GM18520 (cell line): ENCODE data around the gene CSTB.
A peak's percentile ranks its signal among the peaks of the same experiment; 100 is the strongest.

Experiments
- ATAC-seq: cut with Tn5 transposase; IDR thresholded peaks from one replicate; pipeline ENCODE4 v1.9.1; 2021; ENCODE audit not compliant: unreplicated experiment

Gene CSTB

DNA sequence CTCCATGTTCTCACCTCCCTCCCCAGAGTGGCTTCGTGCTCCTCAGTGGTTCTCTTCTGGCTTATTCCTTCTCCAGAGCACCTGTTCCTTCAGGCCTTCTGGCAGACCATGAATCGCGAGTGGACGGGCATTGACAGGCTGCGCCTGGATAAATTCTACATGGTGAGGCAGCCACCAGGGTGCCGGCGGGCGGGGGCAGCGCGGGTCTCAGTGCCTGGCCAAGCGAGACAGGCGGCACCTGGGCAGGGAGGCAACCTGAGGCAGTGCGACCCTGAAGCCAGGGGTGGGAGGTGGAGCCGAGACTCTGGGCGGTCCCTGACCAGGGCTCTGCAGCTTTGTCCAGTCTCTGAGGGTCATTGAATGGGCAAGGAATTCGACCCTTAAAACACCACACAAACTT lies 17.1 kb upstream of the CSTB start:
- ATAC-seq: no peak

DNA sequence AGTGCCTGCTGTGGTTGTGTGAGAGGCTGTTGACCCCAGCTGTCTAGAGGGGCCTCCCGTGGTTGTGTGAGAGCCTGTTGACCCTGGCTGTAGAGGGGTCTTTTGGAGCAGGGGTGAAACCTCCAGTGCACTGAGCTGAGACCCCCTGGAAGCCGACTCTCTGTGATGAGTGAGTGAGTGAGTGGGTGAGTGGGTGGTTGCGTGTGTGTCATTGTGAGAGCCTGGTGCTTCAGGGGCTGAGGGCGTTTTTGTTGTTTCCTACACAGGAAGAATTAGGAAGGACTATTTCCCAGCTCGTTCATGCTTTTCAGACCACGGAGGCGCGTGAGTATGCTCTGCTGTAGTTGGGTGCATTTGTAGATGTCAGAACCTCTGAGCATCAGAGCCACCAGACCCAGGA lies 16.3 kb upstream of the CSTB start:
- no peak for ATAC-seq

DNA sequence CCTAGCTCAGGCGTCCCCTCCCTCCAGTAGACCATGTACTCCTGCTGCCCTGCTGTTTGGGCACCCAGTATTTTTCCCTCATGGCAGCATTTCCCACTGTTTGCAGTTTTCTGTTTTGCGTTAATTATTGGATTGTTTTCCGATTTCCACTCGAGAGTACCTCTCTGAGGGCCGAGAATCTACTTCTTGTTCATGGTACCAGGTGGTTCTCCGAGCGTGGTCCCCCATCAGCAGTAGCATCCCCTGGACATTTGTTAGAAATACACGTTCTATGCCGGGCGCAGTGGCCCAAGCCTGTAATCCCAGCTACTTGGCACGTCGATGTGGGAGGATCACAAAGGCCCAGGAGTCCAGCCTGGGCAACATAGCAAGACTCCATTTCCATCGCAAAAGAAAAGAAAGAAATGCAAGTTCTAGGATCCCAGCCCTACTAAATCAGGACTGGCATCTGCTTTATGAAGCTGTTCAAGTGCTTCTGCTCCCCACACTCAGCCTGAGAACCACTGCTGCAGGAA lies 14.0 kb upstream of the CSTB start:
- no peak for ATAC-seq

DNA sequence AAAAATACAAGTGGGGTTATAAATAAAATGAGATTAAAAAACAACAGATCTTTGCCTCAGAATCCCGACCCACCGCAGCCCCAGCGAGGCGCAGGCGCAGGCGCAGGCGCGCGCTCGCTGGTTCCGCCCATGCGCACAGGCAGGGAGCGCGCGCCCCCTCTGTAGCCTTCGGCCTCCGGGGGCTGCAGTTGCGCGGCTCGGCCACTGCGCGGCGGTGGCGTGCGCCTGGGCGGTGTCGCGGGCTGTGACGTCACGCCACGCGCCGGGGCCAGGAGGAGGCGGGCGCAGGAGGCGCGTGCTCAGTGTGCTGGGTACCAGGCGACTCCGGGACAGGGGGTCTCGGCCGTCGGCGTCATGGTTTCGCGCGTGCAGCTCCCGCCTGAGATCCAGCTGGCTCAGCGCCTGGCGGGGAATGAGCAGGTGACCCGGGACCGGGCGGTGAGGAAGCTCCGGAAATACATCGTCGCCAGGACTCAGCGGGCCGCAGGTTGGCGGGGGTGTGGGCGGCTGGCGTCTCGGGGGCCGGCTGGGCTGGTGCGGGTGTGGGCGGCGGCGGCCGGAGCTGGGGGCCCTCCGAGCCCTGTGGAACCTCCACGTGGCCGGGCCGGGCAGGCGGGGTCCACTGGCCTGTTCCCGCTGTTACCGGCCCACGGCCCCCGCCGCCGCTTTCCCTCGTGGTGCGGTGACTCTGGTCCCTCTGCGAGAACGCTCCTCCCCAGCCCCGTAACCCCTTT lies 13.3 kb upstream of the CSTB start, which contains the start of gene RRP1:
Gene RRP1, plus strand, starts transcription at position 302 of the 734 bp plus-strand sequence. Its CDS starts 53 bp downstream, at position 355.
- ATAC-seq: peak; percentile 92

- ATAC-seq: no peak
These were observed 10.8 kb upstream of the CSTB start for GRCh38 chr21:43786807-43787440.

- ATAC-seq: no peak
These were observed 10.2 kb upstream of the CSTB start for GRCh38 chr21:43786300-43786806.

- ATAC-seq: no peak
These were observed 9.0 kb upstream of the CSTB start for GRCh38 chr21:43785134-43785533.

GRCh38 chr21:43783098-43783700 lies 7.1 kb upstream of the CSTB start:
- ATAC-seq: no peak

- no peak for ATAC-seq
These were observed 6.5 kb upstream of the CSTB start for GRCh38 chr21:43782431-43783097.

- ATAC-seq: no peak
These were observed 5.7 kb upstream of the CSTB start for GRCh38 chr21:43781846-43782245.

DNA sequence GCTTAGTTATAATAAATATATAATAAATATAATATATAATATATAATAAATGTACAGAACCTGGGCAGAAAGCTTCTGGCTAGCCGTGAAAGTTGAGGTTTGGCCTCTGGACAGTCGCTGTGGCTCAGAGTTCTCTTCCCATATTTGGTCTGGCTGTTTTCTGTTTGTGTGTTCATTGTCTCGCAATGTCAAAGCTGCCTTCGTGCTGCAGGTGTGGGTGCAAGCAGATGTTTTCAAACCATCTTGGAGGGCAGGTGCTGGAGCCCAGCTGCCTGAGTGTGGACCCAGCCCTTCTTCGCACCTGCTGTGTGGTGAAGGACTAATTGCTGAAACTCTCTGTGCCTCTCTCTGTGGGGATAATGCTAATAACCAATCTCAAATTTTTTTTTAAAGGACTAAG lies 3.6 kb upstream of the CSTB start:
- ATAC-seq: no peak

GRCh38 chr21:43778469-43779335 lies 2.6 kb upstream of the CSTB start:
- no peak for ATAC-seq

GRCh38 chr21:43777953-43778352 lies 1.8 kb upstream of the CSTB start:
- no peak for ATAC-seq

DNA sequence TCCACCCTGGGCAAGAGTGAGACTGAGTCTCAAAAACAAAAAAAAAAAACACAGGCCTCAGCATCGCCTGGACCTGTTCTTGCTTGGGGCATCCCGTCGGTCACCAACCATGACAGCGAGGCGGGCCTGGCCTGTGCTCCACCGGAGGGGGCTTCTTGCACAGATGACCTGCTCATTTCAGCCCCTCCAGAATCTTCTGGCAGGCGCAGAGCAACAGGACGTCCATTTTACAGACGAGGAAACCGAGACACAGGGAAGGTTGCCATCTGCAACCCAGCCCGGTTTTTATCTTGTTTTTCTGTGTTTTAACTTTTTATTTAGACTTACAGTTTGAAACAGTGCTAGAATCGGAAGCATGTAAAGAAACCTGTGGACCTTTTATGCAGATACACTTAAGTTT lies 918 bp downstream of the CSTB start:
- ATAC-seq: no peak

- ATAC-seq: no peak
These were observed 1.9 kb downstream of the CSTB start for GRCh38 chr21:43774163-43774562.

GRCh38 chr21:43772425-43772821 lies 3.7 kb downstream of the CSTB start:
- no peak for ATAC-seq

- ATAC-seq: no peak
These were observed 4.2 kb downstream of the CSTB start for GRCh38 chr21:43771698-43772424.

DNA sequence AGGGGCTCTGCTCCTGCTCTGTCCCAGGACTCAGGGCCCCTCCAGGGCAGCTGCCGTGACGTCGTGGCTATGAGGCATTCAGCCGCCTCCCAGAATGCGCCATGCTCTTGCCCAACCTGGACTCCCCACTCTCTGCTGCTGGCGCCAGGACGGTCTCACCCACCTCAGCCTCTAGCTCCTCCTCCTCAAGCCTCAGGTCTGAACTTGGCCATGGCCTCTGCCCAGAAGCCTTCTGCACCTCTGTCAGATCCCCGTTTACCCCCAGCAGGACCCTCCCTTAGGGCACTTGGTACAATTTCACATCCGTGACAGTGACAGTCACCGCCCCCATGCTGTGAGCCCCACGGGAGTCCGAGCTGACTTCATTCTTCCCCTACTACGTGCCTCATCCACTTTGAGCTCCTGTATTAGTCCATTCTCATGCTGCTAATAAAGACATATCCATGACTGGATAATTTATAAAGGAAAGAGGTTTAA lies 4.9 kb downstream of the CSTB start:
- no peak for ATAC-seq

DNA sequence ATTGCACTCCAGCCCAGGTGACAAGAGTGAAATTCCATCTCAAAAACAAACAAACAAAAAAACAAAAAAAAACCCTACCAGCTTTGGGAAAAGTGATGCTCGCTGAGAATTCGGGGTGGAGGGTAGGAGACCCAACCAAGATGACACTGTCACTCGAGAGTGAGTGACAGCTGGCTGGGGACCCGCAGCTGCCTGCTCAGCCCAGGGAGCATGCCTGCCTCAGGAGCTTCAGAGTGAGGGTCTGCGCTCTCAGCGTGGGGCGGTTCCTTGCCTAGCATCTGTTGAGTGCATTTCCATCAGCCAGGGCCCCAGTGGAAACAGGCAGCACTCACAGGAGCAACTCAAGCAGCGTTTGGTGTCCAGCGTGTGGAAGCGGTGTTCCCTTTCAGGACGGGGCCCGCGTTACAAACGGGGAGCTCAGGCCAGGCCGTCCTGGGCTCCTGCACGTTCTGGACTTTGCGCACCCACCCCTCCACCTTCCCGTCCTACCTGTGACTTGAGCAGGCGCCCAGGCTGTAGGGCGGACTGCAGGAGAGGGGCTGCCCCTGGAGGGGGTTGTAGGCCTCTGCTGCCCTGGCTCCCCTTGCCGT lies 5.9 kb downstream of the CSTB start:
- no peak for ATAC-seq
